IMR-90 (cell line): ENCODE measurements around the gene DUSP2.

Experiments used
- CHD1 ChIP-seq: IDR thresholded peaks from 2 replicates; pipeline ENCODE4 v1.6.1; 2012; ENCODE audit warnings: low read depth, low read length, improper control_type of control experiment
- POLR2A ChIP-seq: IDR thresholded peaks from 2 replicates; pipeline ENCODE4 v1.6.1; 2012; ENCODE audit warnings: mild to moderate bottlenecking, low read depth, low read length
- TF ChIP-seq, protein P1 (sequence below): conservative IDR thresholded peaks from 2 replicates; pipeline ENCODE4 v1.5.1; 2012; ENCODE audit warnings: mild to moderate bottlenecking, low read depth, low read length, improper control_type of control experiment
- TF ChIP-seq, protein P2 (sequence below): fragments of 150-350 bp; IDR thresholded peaks from 2 replicates; pipeline ENCODE4 v1.6.1; 2017; ENCODE audit warnings: mild to moderate bottlenecking, antibody characterized with exemption, low read length, low read depth
- TF ChIP-seq, protein P3 (sequence below): fragments of 150-350 bp; IDR thresholded peaks from 2 replicates; pipeline ENCODE4 v1.6.1; 2016; ENCODE audit warnings: low read depth, mild to moderate bottlenecking, low read length, moderate library complexity, borderline replicate concordance

DNA sequence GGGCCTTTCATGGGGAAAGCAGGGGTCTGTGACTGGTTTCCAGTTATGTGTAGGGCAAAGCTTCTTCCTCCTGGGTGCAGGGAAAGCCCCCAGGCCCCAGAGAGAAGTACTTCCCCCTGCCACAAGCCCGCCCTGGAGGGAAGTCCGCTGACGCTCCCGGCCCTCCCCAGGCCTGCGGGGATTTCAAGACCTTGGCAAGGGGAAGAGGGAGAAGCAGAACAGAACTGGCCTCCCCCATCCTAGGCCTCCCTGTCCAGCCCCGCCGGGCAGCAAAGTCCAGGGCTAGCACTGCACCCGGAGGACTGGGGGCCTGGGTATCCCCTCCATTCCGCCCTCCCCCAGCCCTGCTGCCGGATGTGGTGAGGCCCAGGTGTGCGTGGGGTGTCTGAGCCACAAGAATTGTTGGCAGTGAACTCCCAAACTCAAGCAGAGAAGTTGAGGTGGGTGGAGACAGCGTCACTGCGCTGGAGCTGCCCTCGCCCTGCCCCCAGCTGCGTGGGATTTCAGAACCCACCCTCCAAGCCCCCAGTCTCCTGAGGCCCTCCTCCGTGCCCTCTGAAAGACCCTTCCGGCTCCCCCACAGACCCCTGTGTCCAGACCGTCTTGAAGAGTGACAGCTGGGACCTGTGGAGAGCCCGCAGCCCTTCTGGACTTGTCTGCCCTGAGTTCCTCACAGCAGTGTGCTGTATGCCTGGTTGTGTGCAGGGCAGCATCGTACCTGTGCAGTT lies 1.1 kb upstream of the DUSP2 start:
- TF ChIP-seq, protein P1, sequence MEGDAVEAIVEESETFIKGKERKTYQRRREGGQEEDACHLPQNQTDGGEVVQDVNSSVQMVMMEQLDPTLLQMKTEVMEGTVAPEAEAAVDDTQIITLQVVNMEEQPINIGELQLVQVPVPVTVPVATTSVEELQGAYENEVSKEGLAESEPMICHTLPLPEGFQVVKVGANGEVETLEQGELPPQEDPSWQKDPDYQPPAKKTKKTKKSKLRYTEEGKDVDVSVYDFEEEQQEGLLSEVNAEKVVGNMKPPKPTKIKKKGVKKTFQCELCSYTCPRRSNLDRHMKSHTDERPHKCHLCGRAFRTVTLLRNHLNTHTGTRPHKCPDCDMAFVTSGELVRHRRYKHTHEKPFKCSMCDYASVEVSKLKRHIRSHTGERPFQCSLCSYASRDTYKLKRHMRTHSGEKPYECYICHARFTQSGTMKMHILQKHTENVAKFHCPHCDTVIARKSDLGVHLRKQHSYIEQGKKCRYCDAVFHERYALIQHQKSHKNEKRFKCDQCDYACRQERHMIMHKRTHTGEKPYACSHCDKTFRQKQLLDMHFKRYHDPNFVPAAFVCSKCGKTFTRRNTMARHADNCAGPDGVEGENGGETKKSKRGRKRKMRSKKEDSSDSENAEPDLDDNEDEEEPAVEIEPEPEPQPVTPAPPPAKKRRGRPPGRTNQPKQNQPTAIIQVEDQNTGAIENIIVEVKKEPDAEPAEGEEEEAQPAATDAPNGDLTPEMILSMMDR: no peak
- TF ChIP-seq, protein P2, sequence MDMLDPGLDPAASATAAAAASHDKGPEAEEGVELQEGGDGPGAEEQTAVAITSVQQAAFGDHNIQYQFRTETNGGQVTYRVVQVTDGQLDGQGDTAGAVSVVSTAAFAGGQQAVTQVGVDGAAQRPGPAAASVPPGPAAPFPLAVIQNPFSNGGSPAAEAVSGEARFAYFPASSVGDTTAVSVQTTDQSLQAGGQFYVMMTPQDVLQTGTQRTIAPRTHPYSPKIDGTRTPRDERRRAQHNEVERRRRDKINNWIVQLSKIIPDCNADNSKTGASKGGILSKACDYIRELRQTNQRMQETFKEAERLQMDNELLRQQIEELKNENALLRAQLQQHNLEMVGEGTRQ: no peak
- no peak for TF ChIP-seq POLR2A
- TF ChIP-seq, protein P3, sequence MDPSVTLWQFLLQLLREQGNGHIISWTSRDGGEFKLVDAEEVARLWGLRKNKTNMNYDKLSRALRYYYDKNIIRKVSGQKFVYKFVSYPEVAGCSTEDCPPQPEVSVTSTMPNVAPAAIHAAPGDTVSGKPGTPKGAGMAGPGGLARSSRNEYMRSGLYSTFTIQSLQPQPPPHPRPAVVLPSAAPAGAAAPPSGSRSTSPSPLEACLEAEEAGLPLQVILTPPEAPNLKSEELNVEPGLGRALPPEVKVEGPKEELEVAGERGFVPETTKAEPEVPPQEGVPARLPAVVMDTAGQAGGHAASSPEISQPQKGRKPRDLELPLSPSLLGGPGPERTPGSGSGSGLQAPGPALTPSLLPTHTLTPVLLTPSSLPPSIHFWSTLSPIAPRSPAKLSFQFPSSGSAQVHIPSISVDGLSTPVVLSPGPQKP: no peak
- no peak for TF ChIP-seq CHD1
